GM18858 (cell line): ENCODE results near the gene SNX1.
"Not testable (repeated sequence)": the region's sequence is repeated elsewhere in the genome, so short reads cannot be mapped to it uniquely, and the experiment has no call there.

Source experiments
- ATAC-seq: cut with Tn5 transposase; IDR thresholded peaks from one replicate; pipeline ENCODE4 v1.9.1; 2021; ENCODE audit not compliant: unreplicated experiment

SNX1 gene

GRCh38 chr15:64072812-64073211, 23.0 kb upstream of the SNX1 start:
- ATAC-seq: no peak

- not testable (repeated sequence) for ATAC-seq
These were observed 22.3 kb upstream of the SNX1 start for GRCh38 chr15:64073496-64073895.

- no peak for ATAC-seq
These were observed 13.0 kb upstream of the SNX1 start for GRCh38 chr15:64082757-64083156.

- ATAC-seq: no peak
These were observed 6.1 kb upstream of the SNX1 start for GRCh38 chr15:64089543-64090280.

GRCh38 chr15:64090527-64090926, 5.3 kb upstream of the SNX1 start:
- no peak for ATAC-seq

- no peak for ATAC-seq
These were observed 3.5 kb upstream of the SNX1 start for GRCh38 chr15:64092075-64092820.

- no peak for ATAC-seq
These were observed 2.7 kb upstream of the SNX1 start for GRCh38 chr15:64092864-64093626.

GRCh38 chr15:64093627-64094417, 2.0 kb upstream of the SNX1 start, which contains the start of gene CIAO2A:
Gene CIAO2A, minus strand, starts transcription at chr15:64093838. Its CDS starts 70 bp downstream, at chr15:64093768.
- peak; percentile 43 for ATAC-seq

- no peak for ATAC-seq
These were observed 369 bp upstream of the SNX1 start for GRCh38 chr15:64095431-64095794.

GRCh38 chr15:64096668-64097384, 1.0 kb downstream of the SNX1 start:
- no peak for ATAC-seq

GRCh38 chr15:64099379-64099778, 3.6 kb downstream of the SNX1 start:
- ATAC-seq: no peak

GRCh38 chr15:64100958-64101357, 5.2 kb downstream of the SNX1 start:
- no peak for ATAC-seq

GRCh38 chr15:64102497-64102896, 6.7 kb downstream of the SNX1 start:
- ATAC-seq: no peak

- no peak for ATAC-seq
These were observed 9.4 kb downstream of the SNX1 start for GRCh38 chr15:64105113-64105704.

GRCh38 chr15:64107337-64107736, 11.6 kb downstream of the SNX1 start:
- ATAC-seq: no peak

GRCh38 chr15:64110108-64110701, 14.4 kb downstream of the SNX1 start:
- not testable (repeated sequence) for ATAC-seq

GRCh38 chr15:64110950-64111678, 15.3 kb downstream of the SNX1 start:
- ATAC-seq: no peak

- no peak for ATAC-seq
These were observed 15.9 kb downstream of the SNX1 start for GRCh38 chr15:64111679-64112050.
